Breast epithelium (tissue), 3 donors: Measurements from ENCODE around the gene DSCAML1.

ENCODE experiments used
- POLR2A ChIP-seq: fragments of 450-650 bp; IDR thresholded peaks from one replicate; pipeline ENCODE4 v1.6.1; 2016; ENCODE audit warnings: antibody characterized with exemption, mild to moderate bottlenecking, moderate library complexity
- TF ChIP-seq, protein P1 (sequence below), 3 donors: fragments of 450-650 bp; IDR thresholded peaks; one replicate each; pipeline ENCODE4 v1.5.1; 2016 to 2017; ENCODE audit warnings: antibody characterized with exemption in 3 of 3, mild to moderate bottlenecking in 3 of 3, moderate library complexity in 3 of 3

GRCh38 chr11:117475716-117476530, 321.1 kb downstream of the DSCAML1 start:
- no peak for TF ChIP-seq POLR2A
- TF ChIP-seq, protein P1, sequence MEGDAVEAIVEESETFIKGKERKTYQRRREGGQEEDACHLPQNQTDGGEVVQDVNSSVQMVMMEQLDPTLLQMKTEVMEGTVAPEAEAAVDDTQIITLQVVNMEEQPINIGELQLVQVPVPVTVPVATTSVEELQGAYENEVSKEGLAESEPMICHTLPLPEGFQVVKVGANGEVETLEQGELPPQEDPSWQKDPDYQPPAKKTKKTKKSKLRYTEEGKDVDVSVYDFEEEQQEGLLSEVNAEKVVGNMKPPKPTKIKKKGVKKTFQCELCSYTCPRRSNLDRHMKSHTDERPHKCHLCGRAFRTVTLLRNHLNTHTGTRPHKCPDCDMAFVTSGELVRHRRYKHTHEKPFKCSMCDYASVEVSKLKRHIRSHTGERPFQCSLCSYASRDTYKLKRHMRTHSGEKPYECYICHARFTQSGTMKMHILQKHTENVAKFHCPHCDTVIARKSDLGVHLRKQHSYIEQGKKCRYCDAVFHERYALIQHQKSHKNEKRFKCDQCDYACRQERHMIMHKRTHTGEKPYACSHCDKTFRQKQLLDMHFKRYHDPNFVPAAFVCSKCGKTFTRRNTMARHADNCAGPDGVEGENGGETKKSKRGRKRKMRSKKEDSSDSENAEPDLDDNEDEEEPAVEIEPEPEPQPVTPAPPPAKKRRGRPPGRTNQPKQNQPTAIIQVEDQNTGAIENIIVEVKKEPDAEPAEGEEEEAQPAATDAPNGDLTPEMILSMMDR (IDR thresholded peaks at IDR 0.05): no peak
